K562 (cell line): ENCODE data around the gene ACSS1. TPM values are rescaled to one million over a fixed set of nuclear protein-coding genes. Genes with fewer than 3 reads are reported as not detected.

Experiments used
- ATAC-seq: fragments of 200-7000 bp; cut with Tn5 transposase; 3 replicates; pipeline ENCODE4 v1.9.1; 2020; ENCODE audit warnings: moderate library complexity
- BruUV-seq: library from RNA; stranded (reverse); fragments of 400-500 nt; replicated peaks from 2 replicates; lab custom pipeline; 2021; lab: Mats Ljungman, UMichigan
- CTCF ChIA-PET: fragments of 300-600 bp; formaldehyde crosslinking; extraction: SDS; loops from one replicate; lab custom pipeline; 2021; ENCODE audit warnings: low intra/inter-chr PET ratio; lab: Yijun Ruan, JAX
- POLR2A ChIA-PET: fragments of 300-600, 350-650 bp; sonication (Branson Sonifier 250); formaldehyde crosslinking; extraction: SDS; loops from one replicate; lab custom pipeline; 2021; ENCODE audit warnings: antibody characterized with exemption, inconsistent platforms; lab: Yijun Ruan, JAX
- DNase-seq, 4 experiments: peaks; one replicate each; pipeline versions ENCODE4 v3.0.0 to v3.0.0-alpha.2; 2011 to 2018; ENCODE audit warnings: low spot score in 3 of 4, mixed read lengths in 3 of 4; ENCODE audit errors: extremely low read depth in 1 of 4
- FAIRE-seq: peaks from 2 replicates; lab custom pipeline; 2011; peaks lifted over from hg19 to GRCh38; lab: Jason Lieb, UNC
- H2AFZ ChIP-seq: 2 replicates; pipeline ENCODE4 v1.6.0; 2011; ENCODE audit warnings: low read depth, low read length, control low read depth, inconsistent platforms
- H3K27ac ChIP-seq: fragments of 200-600 bp; 3 replicates; pipeline ENCODE4 v1.8.0; 2011; ENCODE audit warnings: low read depth, mild to moderate bottlenecking, control low read depth, inconsistent platforms, low read length, moderate library complexity, mixed read lengths; ENCODE audit errors: extremely low read depth
- H3K27me3 ChIP-seq, 2 experiments: fragments of 300-600 bp in 1 of 2; 2 replicates in 1 of 2; 3 replicates in 1 of 2; pipeline versions ENCODE4 v1.6.0 to v1.8.0; 2011; ENCODE audit warnings: inconsistent platforms in 2 of 2, low read length in 2 of 2, mild to moderate bottlenecking in 1 of 2, mixed read lengths in 1 of 2, moderate library complexity in 1 of 2; ENCODE audit not compliant: control insufficient read depth in 2 of 2, insufficient read depth in 2 of 2
- H3K36me3 ChIP-seq: fragments of 300-600 bp; 3 replicates; pipeline ENCODE4 v1.8.0; 2011; ENCODE audit warnings: mild to moderate bottlenecking, low read length, inconsistent platforms; ENCODE audit not compliant: control insufficient read depth, insufficient read depth
- H3K4me1 ChIP-seq, 2 experiments: fragments of 200-600 bp in 1 of 2; replicated peaks in 1 of 2; 2 replicates in 1 of 2; 3 replicates in 1 of 2; pipeline versions ENCODE4 v1.5.1 to v1.8.0; 2011; ENCODE audit warnings: inconsistent platforms in 2 of 2, low read length in 2 of 2, mild to moderate bottlenecking in 1 of 2, mixed read lengths in 1 of 2, moderate library complexity in 1 of 2; ENCODE audit not compliant: control insufficient read depth in 2 of 2, insufficient read depth in 2 of 2
- H3K4me2 ChIP-seq: 2 replicates; pipeline ENCODE4 v1.6.1; 2011; ENCODE audit warnings: low read length, control low read depth, inconsistent platforms, mixed read lengths; ENCODE audit not compliant: insufficient read depth
- H3K4me3 ChIP-seq: fragments of 200-600 bp; sonication (generic), shearing (Covaris generic); 2 replicates; pipeline ENCODE4 v1.5.1; 2016; ENCODE audit warnings: control low read depth, inconsistent platforms
- H3K79me2 ChIP-seq: fragments of 200-600 bp; 3 replicates; pipeline ENCODE4 v1.8.0; 2011; ENCODE audit warnings: low read length, inconsistent platforms; ENCODE audit not compliant: control insufficient read depth, insufficient read depth
- H3K9ac ChIP-seq, 2 experiments: 2 replicates each; pipeline versions ENCODE4 v1.6.0 to v1.6.1; 2011; ENCODE audit warnings: low read depth in 2 of 2, low read length in 2 of 2, control low read depth in 1 of 2, inconsistent platforms in 1 of 2, mild to moderate bottlenecking in 1 of 2, mixed read lengths in 1 of 2; ENCODE audit not compliant: insufficient read depth in 1 of 2
- H3K9me1 ChIP-seq: one replicate; pipeline ENCODE4 v1.6.0; 2011; ENCODE audit warnings: inconsistent platforms, mild to moderate bottlenecking, low read length, moderate library complexity; ENCODE audit not compliant: control insufficient read depth, insufficient read depth
- H3K9me3 ChIP-seq: replicated peaks from 2 replicates; pipeline ENCODE4 v1.5.1; 2011; ENCODE audit warnings: low read depth, low read length, inconsistent platforms; ENCODE audit not compliant: control insufficient read depth, insufficient read depth
- H4K20me1 ChIP-seq: replicated peaks from 2 replicates; pipeline ENCODE4 v1.6.1; 2011; ENCODE audit warnings: low read length, inconsistent platforms, mixed read lengths; ENCODE audit not compliant: control insufficient read depth, insufficient read depth
- MYC ChIP-seq, 2 experiments: fragments of 250-450 bp in 1 of 2; sonication (Bioruptor Pico) in 1 of 2; IDR thresholded peaks; 2 replicates each; pipeline versions ENCODE4 v1.5.1 to v1.6.1; 2012 to 2021; ENCODE audit warnings: low read depth in 2 of 2, borderline replicate concordance in 1 of 2, improper control_type of control experiment in 1 of 2, low read length in 1 of 2, mild to moderate bottlenecking in 1 of 2, moderate library complexity in 1 of 2
- TBP ChIP-seq: optimal IDR thresholded peaks from 2 replicates; pipeline ENCODE3; 2011; ENCODE audit warnings: low read depth, low read length, improper control_type of control experiment
- ZNF583 ChIP-seq: fragments of 250-450 bp; sonication (Bioruptor Pico); IDR thresholded peaks from 2 replicates; pipeline ENCODE4 v1.4.0; 2020
- WGBS: fragments of 100-300 bp; shearing (Covaris generic); methylation state at CpG from one replicate; pipeline ENCODE4 v1.1.6; 2016; ENCODE audit warnings: low coverage, mixed read lengths; ENCODE audit not compliant: insufficient coverage; ENCODE audit errors: missing lambda C conversion rate; 5-methylcytosine and 5-hydroxymethylcytosine counted together
- in situ Hi-C: fragments of 300-500 bp; cut with MboI; formaldehyde crosslinking; loops from 4 replicates; pipeline ENCODE4 v1.15.0; 2018; ENCODE audit warnings: inconsistent platforms, mixed read lengths
- intact Hi-C: fragments of 100-400 bp; cut with micrococcal nuclease; formaldehyde crosslinking; loops from 2 replicates; pipeline ENCODE4 v1.14.2; 2022
- polyA plus RNA-seq, 8 experiments: library from polyadenylated mRNA; depleted of rRNA in 4 of 8; stranded (reverse) in 5 of 8; unstranded in 3 of 8; fragments of >200 nt; fragmentation: Nextera tagmentation in 2 of 8; fragmentation: Illumina TruSeq in 1 of 8; extraction: Ambion mirVana in 2 of 8; extraction: Trizol in 1 of 8; gene quantifications; 2 replicates each; pipeline versions ENCODE4 v1.2.1 to v1.2.3, GENCODE V29; 2011 to 2014; ENCODE audit warnings: inconsistent platforms in 1 of 8, missing spikeins in 1 of 8
- total RNA-seq, 7 experiments: library from RNA; depleted of rRNA in 6 of 7; stranded (reverse); fragments of >200 nt in 6 of 7; fragmentation: Illumina TruSeq in 2 of 7; extraction: Trizol in 2 of 7; gene quantifications; 2 replicates each; pipeline versions ENCODE4 v1.2.1 to v1.2.3, GENCODE V29; 2011 to 2021; ENCODE audit warnings: low replicate concordance in 1 of 7
- TF ChIP-seq, protein P1 (sequence below), 2 experiments: fragments of 200-800 bp in 1 of 2; sonication (Bioruptor generic) in 1 of 2; sonication (generic) in 1 of 2; formaldehyde crosslinking in 1 of 2; IDR thresholded peaks in 1 of 2; conservative IDR thresholded peaks in 1 of 2; 2 replicates each; pipeline versions ENCODE4 v1.5.0 to v1.6.1; 2016 to 2020; ENCODE audit warnings: missing compliant biosample characterization in 1 of 2, missing genetic modification characterization in 1 of 2, missing genetic modification reagents in 1 of 2
- TF ChIP-seq, protein P2 (sequence below), 2 experiments: IDR thresholded peaks; 2 replicates each; pipeline ENCODE4 v1.6.1; 2011; ENCODE audit warnings: borderline replicate concordance in 1 of 2, control low read depth in 1 of 2, low read depth in 1 of 2, low read length in 1 of 2, mild to moderate bottlenecking in 1 of 2, mixed read lengths in 1 of 2, moderate library complexity in 1 of 2; ENCODE audit not compliant: insufficient read depth in 1 of 2, insufficient read length in 1 of 2, poor library complexity in 1 of 2, severe bottlenecking in 1 of 2; ENCODE audit errors: extremely low read depth in 1 of 2

The ACSS1 gene
- total and polyA plus RNA-seq, 9 of the 15 experiments (the other 6 are each of a cell fraction or from before 2014, with no cell fraction given) = 0.07 to 2.1 (median 0.27) TPM; not detected in 3

DNA sequence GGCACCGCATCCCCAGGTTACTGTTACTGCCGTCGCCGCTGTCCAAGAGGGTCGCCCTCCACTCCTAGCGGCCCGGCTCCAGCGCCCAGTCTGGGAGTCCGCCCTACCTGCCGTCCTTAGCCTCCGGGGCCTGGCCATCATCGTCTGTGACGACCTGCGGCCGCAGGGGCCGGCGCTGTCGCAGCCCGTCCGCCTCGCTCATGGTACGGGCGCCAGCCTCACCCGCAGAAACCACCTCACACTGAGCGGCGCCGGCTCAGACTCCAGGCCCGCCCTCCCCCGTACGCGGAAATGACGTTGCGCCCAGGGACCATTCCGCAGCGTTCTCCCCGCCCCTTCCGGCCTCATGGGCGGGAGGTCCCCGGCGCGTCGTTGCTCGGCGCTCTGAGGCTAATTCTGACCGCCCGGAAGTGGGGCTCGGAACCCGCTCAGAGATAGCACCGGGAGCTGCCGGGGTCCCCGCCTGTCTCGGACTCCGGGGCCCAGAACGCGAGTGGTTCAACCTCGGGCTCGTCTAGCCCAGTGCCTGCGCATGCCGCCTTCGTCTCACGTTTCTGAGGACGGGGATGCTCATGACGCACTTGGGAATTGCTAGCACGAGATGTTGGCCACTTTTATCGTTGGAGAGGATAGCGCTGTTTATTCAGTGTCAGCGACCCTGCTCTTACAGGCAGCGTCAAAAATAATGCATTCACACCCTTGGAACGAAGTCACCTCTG, 65.3 kb downstream of the ACSS1 start, which contains the start of gene APMAP (continued):
- TF ChIP-seq, protein P1, sequence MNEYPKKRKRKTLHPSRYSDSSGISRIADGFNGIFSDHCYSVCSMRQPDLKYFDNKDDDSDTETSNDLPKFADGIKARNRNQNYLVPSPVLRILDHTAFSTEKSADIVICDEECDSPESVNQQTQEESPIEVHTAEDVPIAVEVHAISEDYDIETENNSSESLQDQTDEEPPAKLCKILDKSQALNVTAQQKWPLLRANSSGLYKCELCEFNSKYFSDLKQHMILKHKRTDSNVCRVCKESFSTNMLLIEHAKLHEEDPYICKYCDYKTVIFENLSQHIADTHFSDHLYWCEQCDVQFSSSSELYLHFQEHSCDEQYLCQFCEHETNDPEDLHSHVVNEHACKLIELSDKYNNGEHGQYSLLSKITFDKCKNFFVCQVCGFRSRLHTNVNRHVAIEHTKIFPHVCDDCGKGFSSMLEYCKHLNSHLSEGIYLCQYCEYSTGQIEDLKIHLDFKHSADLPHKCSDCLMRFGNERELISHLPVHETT (CRISPR knock-in tag; conservative IDR thresholded peaks at IDR 0.05 in 1 of 2, IDR thresholded peaks at IDR 0.05 in 1 of 2) = peak in 1 of 2 experiments; percentile 59; a peak in 1 of 4 replicates
- TF ChIP-seq TBP (peak; percentile 80), MYC (IDR thresholded peaks at IDR 0.05; ENCODE audit: low read depth, low read length) (peak; percentile 73), MYC (CRISPR knock-in tag; IDR thresholded peaks at IDR 0.05; ENCODE audit: borderline replicate concordance, low read depth) (no peak)
- TF ChIP-seq, all 486 proteins: peak for 83

DNA sequence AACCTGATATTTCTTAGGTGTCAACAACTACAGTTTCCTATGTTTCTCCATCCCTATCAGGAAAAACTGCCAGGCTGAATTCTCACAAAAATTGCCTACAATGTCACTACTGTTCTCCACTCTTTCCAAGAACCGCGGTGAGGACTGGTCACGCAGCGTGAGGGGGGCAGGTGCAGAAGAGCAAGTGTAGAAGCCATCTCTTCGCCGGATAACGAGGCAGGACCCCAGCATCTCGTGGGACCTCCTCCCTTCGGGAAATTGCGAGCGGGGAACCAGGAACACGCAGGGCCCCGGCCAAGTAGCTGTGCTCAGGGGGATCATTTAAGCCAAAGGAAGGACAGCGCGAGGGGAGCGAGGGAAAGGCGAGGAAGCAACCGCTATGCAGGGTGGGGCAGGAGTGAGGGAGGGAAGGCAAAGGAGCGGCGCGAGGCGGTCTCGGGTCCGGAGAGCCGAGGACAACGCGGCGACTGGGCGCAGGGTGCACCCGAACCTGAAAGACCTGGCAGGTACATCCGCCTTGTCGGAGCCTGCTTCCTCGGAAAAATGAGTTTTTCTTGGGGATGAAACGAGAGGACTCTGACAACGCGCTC, 65.9 kb downstream of the ACSS1 start:
- Histone ChIP-seq H3K27ac (peak overlapping the region; percentile 59; the same call in 1 of the 3 replicates), H3K36me3 (peaks cover 5% of the 10 kb centered on the region; the same call in 1 of the 3 replicates), H4K20me1 (peaks cover 4% of the 10 kb centered on the region; the same call in 1 of the 2 replicates), H3K4me2 (peak overlapping the region; percentile 91), H3K27me3 (no peaks in the 10 kb centered on the region; a peak in 2 of 5 replicates), H3K4me1 (peaks cover 10 to 11% of the 10 kb centered on the region in 2 experiments; a peak in 4 of 5 replicates), H2AFZ (peak overlapping the region; percentile 95), H3K4me3 (peak overlapping the region; percentile 86), H3K9me1 (no peaks in the 10 kb centered on the region), H3K9ac (peak overlapping the region; percentile 77 to 95), H3K79me2 (peaks cover 25% of the 10 kb centered on the region), H3K9me3 (no peaks in the 10 kb centered on the region)
- ChIA-PET POLR2A (no interaction called here), CTCF (no interaction called here)
- in situ Hi-C loops (loop anchor here (5.0 kb wide), 1 partner anchor 70 kb away; no protein-coding TSS in a partner anchor), intact Hi-C loops (loop anchor here (10.0 kb wide), 2 partner anchors 303 to 403 kb away; partner anchors contain the start of gene ABHD12)
- DNase-seq (peak; percentile 18 to 28 (median 24)), ATAC-seq (peak; percentile 69), FAIRE-seq (no peak)
- no peak for TF ChIP-seq ZNF583 (CRISPR knock-in tag)
- TF ChIP-seq, protein P2, sequence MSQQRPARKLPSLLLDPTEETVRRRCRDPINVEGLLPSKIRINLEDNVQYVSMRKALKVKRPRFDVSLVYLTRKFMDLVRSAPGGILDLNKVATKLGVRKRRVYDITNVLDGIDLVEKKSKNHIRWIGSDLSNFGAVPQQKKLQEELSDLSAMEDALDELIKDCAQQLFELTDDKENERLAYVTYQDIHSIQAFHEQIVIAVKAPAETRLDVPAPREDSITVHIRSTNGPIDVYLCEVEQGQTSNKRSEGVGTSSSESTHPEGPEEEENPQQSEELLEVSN (IDR thresholded peaks at IDR 0.05; ENCODE audit: borderline replicate concordance in 1 of 2, extremely low read depth in 1 of 2, insufficient read depth in 1 of 2, insufficient read length in 1 of 2, low read depth in 1 of 2, low read length in 1 of 2, poor library complexity in 1 of 2, severe bottlenecking in 1 of 2) = peak; percentile 5 to 27
- no TSS peak for BruUV-seq
- 0% methylated on average over 19 of the region's 36 CpGs for WGBS
